ENCODE data around the gene DPYSL4. TPM values are rescaled to one million over a fixed set of nuclear protein-coding genes. Genes with fewer than 3 reads are reported as not detected.

Gene DPYSL4
- total and polyA plus RNA-seq, 2 experiments from 2014 or later, result 10.6 to 23.9 TPM

- TF ChIP-seq, protein P1, sequence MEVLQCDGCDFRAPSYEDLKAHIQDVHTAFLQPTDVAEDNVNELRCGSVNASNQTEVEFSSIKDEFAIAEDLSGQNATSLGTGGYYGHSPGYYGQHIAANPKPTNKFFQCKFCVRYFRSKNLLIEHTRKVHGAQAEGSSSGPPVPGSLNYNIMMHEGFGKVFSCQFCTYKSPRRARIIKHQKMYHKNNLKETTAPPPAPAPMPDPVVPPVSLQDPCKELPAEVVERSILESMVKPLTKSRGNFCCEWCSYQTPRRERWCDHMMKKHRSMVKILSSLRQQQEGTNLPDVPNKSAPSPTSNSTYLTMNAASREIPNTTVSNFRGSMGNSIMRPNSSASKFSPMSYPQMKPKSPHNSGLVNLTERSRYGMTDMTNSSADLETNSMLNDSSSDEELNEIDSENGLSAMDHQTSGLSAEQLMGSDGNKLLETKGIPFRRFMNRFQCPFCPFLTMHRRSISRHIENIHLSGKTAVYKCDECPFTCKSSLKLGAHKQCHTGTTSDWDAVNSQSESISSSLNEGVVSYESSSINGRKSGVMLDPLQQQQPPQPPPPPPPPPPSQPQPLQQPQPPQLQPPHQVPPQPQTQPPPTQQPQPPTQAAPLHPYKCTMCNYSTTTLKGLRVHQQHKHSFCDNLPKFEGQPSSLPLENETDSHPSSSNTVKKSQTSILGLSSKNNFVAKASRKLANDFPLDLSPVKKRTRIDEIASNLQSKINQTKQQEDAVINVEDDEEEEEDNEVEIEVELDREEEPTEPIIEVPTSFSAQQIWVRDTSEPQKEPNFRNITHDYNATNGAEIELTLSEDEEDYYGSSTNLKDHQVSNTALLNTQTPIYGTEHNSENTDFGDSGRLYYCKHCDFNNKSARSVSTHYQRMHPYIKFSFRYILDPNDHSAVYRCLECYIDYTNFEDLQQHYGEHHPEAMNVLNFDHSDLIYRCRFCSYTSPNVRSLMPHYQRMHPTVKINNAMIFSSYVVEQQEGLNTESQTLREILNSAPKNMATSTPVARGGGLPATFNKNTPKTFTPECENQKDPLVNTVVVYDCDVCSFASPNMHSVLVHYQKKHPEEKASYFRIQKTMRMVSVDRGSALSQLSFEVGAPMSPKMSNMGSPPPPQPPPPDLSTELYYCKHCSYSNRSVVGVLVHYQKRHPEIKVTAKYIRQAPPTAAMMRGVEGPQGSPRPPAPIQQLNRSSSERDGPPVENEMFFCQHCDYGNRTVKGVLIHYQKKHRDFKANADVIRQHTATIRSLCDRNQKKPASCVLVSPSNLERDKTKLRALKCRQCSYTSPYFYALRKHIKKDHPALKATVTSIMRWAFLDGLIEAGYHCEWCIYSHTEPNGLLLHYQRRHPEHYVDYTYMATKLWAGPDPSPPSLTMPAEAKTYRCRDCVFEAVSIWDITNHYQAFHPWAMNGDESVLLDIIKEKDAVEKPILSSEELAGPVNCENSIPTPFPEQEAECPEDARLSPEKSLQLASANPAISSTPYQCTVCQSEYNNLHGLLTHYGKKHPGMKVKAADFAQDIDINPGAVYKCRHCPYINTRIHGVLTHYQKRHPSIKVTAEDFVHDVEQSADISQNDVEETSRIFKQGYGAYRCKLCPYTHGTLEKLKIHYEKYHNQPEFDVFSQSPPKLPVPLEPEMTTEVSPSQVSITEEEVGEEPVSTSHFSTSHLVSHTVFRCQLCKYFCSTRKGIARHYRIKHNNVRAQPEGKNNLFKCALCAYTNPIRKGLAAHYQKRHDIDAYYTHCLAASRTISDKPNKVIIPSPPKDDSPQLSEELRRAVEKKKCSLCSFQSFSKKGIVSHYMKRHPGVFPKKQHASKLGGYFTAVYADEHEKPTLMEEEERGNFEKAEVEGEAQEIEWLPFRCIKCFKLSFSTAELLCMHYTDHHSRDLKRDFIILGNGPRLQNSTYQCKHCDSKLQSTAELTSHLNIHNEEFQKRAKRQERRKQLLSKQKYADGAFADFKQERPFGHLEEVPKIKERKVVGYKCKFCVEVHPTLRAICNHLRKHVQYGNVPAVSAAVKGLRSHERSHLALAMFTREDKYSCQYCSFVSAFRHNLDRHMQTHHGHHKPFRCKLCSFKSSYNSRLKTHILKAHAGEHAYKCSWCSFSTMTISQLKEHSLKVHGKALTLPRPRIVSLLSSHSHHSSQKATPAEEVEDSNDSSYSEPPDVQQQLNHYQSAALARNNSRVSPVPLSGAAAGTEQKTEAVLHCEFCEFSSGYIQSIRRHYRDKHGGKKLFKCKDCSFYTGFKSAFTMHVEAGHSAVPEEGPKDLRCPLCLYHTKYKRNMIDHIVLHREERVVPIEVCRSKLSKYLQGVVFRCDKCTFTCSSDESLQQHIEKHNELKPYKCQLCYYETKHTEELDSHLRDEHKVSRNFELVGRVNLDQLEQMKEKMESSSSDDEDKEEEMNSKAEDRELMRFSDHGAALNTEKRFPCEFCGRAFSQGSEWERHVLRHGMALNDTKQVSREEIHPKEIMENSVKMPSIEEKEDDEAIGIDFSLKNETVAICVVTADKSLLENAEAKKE (CRISPR knock-in tag; IDR thresholded peaks at IDR 0.05), result no peak
- TF ChIP-seq REST (IDR thresholded peaks at IDR 0.05; ENCODE audit: unreplicated experiment) (no peak), ZNF114 (CRISPR knock-in tag; IDR thresholded peaks at IDR 0.05) (no peak), NANOG (IDR thresholded peaks at IDR 0.05; ENCODE audit: borderline replicate concordance) (no peak)
These were observed 13.6 kb upstream of the DPYSL4 start (continued) for GRCh38 chr10:132173185-132173584.

- Mint-ChIP-seq H3K4me1 (peaks cover 16% of the 10 kb centered on the region), H3K27ac (no peak overlapping the region), H3K4me3 (no peak overlapping the region), H3K27me3 (ENCODE audit: insufficient read depth, low read depth, poor library complexity) (peaks cover 16% of the 10 kb centered on the region), H3K36me3 (ENCODE audit: low read depth) (peaks cover 5% of the 10 kb centered on the region), H3K9me3 (peaks cover 31% of the 10 kb centered on the region)
- Histone ChIP-seq H3K36me3 (ENCODE audit: insufficient read depth) (no peaks in the 10 kb centered on the region), H3K79me2 (replicated peaks; ENCODE audit: insufficient read depth) (no peaks in the 10 kb centered on the region), H3K27me3 (ENCODE audit: insufficient read depth) (no peaks in the 10 kb centered on the region), H3K4me3 (no peak overlapping the region), H2AFZ (no peak overlapping the region), H4K20me1 (replicated peaks; ENCODE audit: insufficient read depth) (no peaks in the 10 kb centered on the region), H3F3A (replicated peaks; ENCODE audit: low read depth) (no peaks in the 10 kb centered on the region), H3K4me1 (ENCODE audit: insufficient read depth) (no peaks in the 10 kb centered on the region), H3K9me2 (ENCODE audit: insufficient read depth) (no peaks in the 10 kb centered on the region), H3K4me2 (no peak overlapping the region), H3K27ac (ENCODE audit: low read depth) (no peak overlapping the region)
- DNase-seq (ENCODE audit: low spot score), result no peak
- no peak for ATAC-seq
- no peak for TF ChIP-seq ETS1 (IDR thresholded peaks at IDR 0.05)
- TF ChIP-seq, protein P1 (CRISPR knock-in tag; IDR thresholded peaks at IDR 0.05), result no peak
These were observed 12.5 kb upstream of the DPYSL4 start for GRCh38 chr10:132174237-132174636.

Data from GM23338 (cell line).